Peyer's patch (tissue), 4 donors: ENCODE data around the gene CAMK2B.

ENCODE experiments used
- POLR2A ChIP-seq, 2 donors: fragments of 450-650 bp; IDR thresholded peaks; one replicate each; pipeline ENCODE4 v1.5.1; 2017; ENCODE audit warnings: antibody characterized with exemption in 2 of 2, mild to moderate bottlenecking in 2 of 2, moderate library complexity in 2 of 2
- TF ChIP-seq, protein P1 (sequence below), 6 experiments: fragments of 450-650 bp in 4 of 6; fragments of 200-600 bp in 2 of 6; sonication (generic) in 1 of 6; IDR thresholded peaks; one replicate each; pipeline ENCODE4 v1.5.1; 2017 to 2019; ENCODE audit warnings: antibody characterized with exemption in 6 of 6, mild to moderate bottlenecking in 3 of 6, moderate library complexity in 1 of 6

DNA sequence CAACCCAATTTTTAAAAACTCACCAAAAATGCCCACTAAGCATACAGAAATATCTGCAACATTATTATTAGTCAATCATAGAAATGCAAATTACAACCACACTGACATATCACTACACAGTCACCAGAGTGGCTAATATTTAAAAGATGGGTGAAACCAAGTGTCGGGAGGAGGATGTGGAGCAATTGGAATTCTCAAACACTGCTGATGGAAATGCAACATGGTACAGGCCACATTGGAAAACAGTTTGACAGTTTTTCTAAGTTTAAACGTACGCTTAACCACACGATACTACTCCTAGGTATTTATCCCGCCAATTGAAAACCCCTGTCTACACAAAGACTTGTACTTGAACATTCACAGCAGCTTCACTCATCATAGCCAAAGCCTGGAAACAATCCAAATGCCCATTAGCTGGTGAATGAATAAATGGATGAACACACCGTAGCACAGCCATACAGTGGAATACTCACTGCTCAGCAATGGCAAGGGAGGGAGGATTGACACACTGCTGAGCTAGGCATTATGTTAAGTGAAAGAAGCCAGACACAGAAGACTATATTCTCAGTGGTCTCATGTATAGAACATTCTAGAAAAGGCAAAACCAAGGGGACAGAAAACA lies 152.5 kb downstream of the CAMK2B start:
- TF ChIP-seq, protein P1, sequence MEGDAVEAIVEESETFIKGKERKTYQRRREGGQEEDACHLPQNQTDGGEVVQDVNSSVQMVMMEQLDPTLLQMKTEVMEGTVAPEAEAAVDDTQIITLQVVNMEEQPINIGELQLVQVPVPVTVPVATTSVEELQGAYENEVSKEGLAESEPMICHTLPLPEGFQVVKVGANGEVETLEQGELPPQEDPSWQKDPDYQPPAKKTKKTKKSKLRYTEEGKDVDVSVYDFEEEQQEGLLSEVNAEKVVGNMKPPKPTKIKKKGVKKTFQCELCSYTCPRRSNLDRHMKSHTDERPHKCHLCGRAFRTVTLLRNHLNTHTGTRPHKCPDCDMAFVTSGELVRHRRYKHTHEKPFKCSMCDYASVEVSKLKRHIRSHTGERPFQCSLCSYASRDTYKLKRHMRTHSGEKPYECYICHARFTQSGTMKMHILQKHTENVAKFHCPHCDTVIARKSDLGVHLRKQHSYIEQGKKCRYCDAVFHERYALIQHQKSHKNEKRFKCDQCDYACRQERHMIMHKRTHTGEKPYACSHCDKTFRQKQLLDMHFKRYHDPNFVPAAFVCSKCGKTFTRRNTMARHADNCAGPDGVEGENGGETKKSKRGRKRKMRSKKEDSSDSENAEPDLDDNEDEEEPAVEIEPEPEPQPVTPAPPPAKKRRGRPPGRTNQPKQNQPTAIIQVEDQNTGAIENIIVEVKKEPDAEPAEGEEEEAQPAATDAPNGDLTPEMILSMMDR (IDR thresholded peaks at IDR 0.05), result no peak
- TF ChIP-seq POLR2A (IDR thresholded peaks at IDR 0.05), result no peak
